Measurements from ENCODE around the gene MTHFD2L.

DNA sequence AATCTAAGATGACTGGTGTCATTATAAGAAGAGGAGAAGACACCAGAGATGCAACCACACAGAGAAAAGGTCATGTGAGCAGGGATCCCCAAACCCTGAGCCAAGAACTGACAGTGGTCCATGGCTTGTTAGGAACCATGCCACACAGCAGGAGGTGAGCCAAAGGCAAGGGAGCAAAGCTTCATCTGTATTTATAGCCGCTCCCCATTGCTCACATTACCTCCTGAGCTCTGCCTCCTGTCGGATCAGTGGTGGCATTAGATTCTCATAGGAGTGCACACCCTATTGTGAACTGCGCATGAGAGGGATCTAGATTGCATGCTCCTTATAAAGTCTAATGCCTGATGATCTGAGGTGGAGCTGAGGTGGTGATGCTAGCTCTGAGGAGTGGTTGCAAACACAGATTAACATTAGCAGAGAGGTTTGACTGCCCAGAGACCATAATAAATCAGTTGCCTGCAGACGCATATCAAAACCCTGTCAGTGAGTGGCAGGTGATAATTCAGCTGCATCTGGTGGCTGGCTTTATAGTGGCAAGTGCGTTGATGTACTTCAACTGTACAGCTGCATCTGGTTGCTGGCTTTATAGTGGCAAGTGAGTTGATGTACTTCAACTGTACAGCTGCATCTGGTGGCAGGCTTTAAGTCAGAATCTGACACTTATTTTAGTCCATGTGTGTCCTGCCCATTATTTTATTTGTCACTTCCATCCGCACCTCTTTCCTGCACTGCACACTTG, 39.1 kb upstream of the MTHFD2L start:
- TF ChIP-seq, protein P1, sequence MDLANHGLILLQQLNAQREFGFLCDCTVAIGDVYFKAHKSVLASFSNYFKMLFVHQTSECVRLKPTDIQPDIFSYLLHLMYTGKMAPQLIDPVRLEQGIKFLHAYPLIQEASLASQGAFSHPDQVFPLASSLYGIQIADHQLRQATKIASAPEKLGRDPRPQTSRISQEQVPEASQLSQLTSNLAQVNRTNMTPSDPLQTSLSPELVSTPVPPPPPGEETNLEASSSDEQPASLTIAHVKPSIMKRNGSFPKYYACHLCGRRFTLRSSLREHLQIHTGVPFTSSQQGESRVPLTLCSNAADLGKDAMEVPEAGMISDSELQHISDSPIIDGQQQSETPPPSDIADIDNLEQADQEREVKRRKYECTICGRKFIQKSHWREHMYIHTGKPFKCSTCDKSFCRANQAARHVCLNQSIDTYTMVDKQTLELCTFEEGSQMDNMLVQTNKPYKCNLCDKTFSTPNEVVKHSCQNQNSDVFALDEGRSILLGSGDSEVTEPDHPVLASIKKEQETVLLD (IDR thresholded peaks at IDR 0.05): no peak
- TF ChIP-seq, protein P2, sequence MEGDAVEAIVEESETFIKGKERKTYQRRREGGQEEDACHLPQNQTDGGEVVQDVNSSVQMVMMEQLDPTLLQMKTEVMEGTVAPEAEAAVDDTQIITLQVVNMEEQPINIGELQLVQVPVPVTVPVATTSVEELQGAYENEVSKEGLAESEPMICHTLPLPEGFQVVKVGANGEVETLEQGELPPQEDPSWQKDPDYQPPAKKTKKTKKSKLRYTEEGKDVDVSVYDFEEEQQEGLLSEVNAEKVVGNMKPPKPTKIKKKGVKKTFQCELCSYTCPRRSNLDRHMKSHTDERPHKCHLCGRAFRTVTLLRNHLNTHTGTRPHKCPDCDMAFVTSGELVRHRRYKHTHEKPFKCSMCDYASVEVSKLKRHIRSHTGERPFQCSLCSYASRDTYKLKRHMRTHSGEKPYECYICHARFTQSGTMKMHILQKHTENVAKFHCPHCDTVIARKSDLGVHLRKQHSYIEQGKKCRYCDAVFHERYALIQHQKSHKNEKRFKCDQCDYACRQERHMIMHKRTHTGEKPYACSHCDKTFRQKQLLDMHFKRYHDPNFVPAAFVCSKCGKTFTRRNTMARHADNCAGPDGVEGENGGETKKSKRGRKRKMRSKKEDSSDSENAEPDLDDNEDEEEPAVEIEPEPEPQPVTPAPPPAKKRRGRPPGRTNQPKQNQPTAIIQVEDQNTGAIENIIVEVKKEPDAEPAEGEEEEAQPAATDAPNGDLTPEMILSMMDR (IDR thresholded peaks at IDR 0.05 in 2 of 3, conservative IDR thresholded peaks at IDR 0.05 in 1 of 3; ENCODE audit: insufficient read depth in 2 of 3, low read depth in 1 of 3, low read length in 3 of 3): no peak
- TF ChIP-seq JUN (IDR thresholded peaks at IDR 0.05; ENCODE audit: borderline replicate concordance, low read depth, low read length) (no peak), JUN (CRISPR knock-in tag; IDR thresholded peaks at IDR 0.05; ENCODE audit: borderline replicate concordance) (no peak), PATZ1 (CRISPR knock-in tag; IDR thresholded peaks at IDR 0.05; ENCODE audit: borderline replicate concordance) (no peak), GABPA (tag; conservative IDR thresholded peaks at IDR 0.05; ENCODE audit: low read depth) (no peak), POU5F1 (IDR thresholded peaks at IDR 0.05; ENCODE audit: borderline replicate concordance, low read depth, low read length, partially characterized antibody) (no peak), POLR2AphosphoS5 (IDR thresholded peaks at IDR 0.05; ENCODE audit: control insufficient read depth, insufficient read depth, low read depth, low read length) (no peak), EGR1 (conservative IDR thresholded peaks at IDR 0.05) (no peak), SRSF9 (IDR thresholded peaks at IDR 0.05; ENCODE audit: borderline replicate concordance, low read depth, low read length) (no peak), TEAD1 (CRISPR knock-in tag; IDR thresholded peaks at IDR 0.05) (no peak)

Data from K562 (cell line).